DMS79 (cell line): ENCODE data around the gene RREB1.

ENCODE experiments used
- DNase-seq: peaks from one replicate; lab custom pipeline; 2025; lab: John Stamatoyannopoulos, UW

RREB1 gene

DNA sequence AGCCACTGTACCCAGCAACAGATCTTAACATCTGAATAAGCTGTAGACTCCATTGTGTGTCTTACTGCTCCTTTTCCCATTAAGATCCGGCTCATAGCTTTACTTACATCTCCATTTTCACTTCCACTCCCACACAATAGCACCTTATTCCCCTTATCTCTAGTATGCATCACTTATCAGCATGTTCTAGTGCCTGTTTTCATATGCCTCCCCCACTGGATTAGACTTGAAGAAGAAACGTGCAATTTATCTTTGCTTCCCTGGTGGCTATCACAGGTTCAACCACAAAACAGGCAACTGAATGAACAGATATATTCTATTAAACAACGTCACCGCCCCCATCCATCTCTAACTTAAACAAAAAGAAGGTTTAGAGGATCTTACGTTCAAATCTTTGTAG lies 193.2 kb downstream of the RREB1 start:
- DNase-seq = no peak
